ENCODE data around the gene IDH3B.

The IDH3B gene

DNA sequence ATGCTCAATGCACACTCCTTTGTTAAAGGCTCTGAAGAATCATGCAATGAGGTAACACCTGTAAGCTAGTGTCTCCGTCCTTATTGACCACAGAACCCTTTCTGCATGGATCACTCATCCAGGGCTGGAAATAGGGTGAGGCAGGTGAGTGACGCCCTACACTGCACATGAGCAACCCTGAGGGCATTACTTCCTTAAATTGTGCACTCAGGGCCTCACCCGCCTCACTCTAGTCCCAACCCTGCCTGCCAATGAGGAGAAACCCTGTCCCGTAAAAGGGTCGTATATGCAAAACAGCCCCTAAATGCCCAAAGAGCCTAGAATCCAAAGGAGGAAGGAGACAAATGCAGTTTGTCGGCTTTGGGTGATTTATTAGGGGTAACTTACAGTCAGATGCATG is 45.2 kb downstream of the IDH3B start:
- no peak for DNase-seq (ENCODE audit: low read depth, low spot score)

DNA sequence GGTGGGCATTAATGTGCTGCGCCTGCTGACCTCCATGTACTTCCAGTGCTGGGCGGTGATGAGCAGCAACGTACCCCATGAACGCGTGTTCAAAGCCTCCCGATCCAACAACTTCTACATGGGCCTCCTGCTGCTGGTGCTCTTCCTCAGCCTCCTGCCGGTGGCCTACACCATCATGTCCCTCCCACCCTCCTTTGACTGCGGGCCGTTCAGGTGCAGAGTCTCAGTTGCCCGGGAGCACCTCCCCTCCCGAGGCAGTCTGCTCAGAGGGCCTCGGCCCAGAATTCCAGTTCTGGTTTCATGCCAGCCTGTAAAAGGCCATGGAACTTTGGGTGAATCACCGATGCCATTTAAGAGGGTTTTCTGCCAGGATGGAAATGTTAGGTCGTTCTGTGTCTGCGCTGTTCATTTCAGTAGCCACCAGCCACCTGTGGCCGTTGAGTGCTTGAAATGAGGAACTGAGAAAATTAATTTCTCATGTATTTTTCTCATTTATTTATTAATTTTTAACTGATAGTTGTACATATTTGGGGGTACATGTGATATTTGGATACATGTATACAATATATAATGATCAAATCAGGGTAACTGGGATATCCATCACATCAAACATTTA is 46.8 kb downstream of the IDH3B start:
- no peak for DNase-seq (ENCODE audit: low read depth, low spot score)

DNA sequence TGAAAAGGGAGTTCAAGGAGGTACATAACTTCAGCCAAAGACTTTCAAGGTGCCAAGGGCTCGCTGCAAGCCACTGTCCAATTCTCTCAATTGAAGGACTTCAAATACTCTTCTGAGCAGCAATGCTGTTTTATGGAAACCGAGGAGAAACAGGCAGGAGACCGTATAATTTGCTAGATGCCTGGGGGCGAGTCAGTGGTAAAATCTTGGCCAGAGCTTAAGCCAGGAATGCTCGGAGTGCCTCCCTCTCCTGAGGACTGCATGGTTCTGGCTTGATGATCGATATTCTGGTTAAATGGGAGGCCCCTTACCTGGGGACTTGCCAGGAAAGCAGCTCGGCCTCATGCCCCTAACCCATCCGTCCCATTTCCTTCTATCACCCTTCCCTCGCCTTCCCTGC is 47.4 kb downstream of the IDH3B start:
- no peak for DNase-seq (ENCODE audit: low read depth, low spot score)

DNA sequence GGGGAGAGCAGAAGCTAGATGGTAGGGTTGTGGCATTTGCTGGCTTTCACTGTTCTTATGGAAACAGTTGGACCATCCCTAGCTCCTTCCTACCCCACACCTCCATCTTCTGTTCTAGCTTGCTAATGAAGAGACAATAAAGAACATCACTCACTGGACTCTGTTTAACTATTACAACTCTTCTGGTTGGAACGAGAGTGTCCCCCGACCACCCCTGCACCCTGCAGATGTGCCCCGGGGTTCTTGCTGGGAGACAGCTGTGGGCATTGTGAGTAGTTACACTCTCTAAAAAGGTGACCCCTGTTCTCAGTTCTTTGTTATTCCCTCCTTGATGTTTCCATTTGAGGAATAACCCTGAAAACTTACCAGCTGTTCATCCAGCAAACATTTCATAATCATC is 51.9 kb downstream of the IDH3B start:
- no peak for DNase-seq (ENCODE audit: low read depth, low spot score)

DNA sequence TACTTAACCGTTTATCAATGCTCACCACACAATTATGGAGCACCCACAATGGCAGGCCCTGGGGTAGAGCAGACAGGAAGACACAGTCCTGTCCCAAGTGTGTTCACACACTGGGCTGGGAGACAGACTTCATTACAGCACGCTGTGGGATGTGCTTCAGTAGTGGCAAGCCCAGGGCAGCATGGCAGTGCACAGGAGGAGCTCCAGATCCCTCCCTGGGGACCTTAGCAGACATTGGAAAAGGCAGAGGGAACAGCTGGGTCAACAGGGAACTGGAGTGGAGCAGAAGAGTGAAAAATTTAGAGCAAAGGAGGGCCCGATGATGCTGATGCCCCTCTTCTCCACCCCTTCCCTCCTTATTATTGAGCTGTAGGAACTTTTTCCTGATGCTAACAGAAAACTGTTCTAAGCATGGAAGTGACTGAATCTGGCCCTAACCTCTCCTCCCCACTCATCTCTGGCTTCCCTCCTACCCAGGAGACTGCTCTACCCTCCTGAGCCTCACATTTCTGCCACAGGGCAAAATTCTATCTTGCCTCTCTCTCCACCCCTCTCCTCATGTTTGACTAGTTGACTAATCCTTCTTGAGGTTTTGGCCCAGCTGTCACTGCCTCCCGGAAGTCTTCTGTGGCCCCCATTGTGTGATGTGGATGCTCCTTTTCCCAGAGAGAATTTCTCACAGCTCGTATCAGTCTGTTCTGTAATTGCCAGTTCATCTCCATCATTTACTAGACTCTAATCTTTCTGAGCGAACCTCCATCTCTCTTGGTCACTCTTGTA is 52.9 kb downstream of the IDH3B start:
- no peak for DNase-seq (ENCODE audit: low read depth, low spot score)

DNA sequence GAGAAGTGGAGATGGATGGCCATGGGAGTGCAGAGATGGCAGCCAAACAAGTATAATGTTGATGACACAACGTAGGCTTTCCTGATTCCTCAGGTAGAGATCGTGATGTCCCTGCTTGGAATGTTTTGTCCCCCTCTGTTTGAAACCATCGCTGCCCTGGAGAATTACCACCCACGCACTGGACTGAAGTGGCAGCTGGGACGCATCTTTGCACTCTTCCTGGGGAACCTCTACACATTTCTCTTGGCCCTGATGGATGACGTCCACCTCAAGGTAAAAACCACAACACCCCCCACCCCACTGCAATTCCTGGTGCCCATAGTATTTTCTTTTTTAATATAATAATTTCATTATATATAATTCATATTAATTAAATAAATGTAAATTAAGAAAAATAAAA is 53.7 kb downstream of the IDH3B start:
- no peak for DNase-seq (ENCODE audit: low read depth, low spot score)
